Forelimb muscle (tissue), 1 donor: ENCODE results near the gene C5orf22. TPM values are rescaled to one million over a fixed set of nuclear protein-coding genes. Genes with fewer than 3 reads are reported as not detected.

Experiments
- DNase-seq: peaks from one replicate; pipeline ENCODE4 v3.0.0-alpha.2; 2013; ENCODE audit warnings: low read depth
- polyA plus RNA-seq: library from polyadenylated mRNA; unstranded; fragments of 120-200 nt; gene quantifications from one replicate; pipeline ENCODE4 v1.2.1, GENCODE V29; 2013; ENCODE audit not compliant: insufficient read length

Gene C5orf22
- polyA plus RNA-seq, 1 donor: 18.4 TPM

DNA sequence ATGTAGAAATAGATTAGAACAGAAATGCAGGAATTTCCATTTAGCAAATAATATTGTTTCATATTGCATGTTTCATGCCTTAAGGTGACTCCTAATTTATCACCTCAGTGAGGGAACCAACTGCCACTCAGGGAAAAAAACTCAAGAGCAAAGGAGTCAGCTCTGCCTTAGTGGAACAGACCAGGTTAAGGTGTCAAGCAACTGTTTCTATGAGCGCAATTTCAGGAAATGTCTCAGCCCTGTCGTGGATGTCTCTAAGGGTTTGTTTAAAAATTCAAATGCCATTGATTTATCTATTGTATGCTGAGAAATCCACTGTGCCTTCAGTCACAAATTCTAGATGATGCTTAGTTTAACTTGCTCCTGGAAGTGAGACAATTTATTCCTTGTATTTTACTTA is 72.1 kb downstream of the C5orf22 start:
- DNase-seq: no peak

DNA sequence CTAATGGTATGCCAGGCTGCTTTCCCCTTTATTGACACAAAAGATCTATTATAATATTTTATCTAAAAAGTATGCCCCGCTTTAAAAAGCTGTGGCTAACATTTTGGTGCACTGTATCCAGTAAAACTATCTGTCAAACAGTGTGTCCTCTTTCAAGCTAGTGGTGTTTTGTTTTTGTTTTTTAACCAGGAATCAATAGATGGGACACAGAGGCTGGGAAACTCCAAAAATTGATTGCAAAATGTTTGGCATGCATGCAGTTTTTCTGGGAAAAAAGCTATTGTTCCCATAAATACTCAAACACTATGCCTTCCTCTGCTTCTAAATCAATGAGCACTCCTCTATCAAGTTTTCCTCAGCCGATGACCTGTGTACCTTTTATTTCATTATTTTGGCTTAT is 72.5 kb downstream of the C5orf22 start:
- DNase-seq: no peak

Other genes starting within 250 kb of the C5orf22 start
- 42.2 TPM for gene DROSHA, start 208 bp upstream of the C5orf22 start, polyA plus RNA-seq
- gene PDZD2, start 106.8 kb downstream of the C5orf22 start, polyA plus RNA-seq: 6.1 TPM